AG04450 (cell line): Measurements from ENCODE around the gene MISFA. TPM values are rescaled to one million over a fixed set of nuclear protein-coding genes. Genes with fewer than 3 reads are reported as not detected.

Experiments used
- CTCF ChIA-PET: fragments of 300-600, 350-600 bp; formaldehyde crosslinking; extraction: SDS; loops from one replicate; lab custom pipeline; 2022; ENCODE audit warnings: antibody characterized with exemption, inconsistent platforms; lab: Charles Lee
- POLR2A ChIA-PET: fragments of 350-600 bp; formaldehyde crosslinking; extraction: SDS; loops from one replicate; lab custom pipeline; 2021; ENCODE audit warnings: antibody characterized with exemption, inconsistent platforms; lab: Yijun Ruan, JAX
- DNase-seq: peaks from one replicate; pipeline ENCODE4 v3.0.0-alpha.2; 2011; ENCODE audit warnings: low read depth, low spot score
- H3K27ac ChIP-seq: one replicate; pipeline ENCODE4 v1.5.1; 2012; ENCODE audit warnings: low read depth, low read length, control low read depth
- H3K27me3 ChIP-seq: one replicate; pipeline ENCODE4 v1.6.0; 2012; ENCODE audit warnings: low read length; ENCODE audit not compliant: control insufficient read depth, insufficient read depth
- H3K4me3 ChIP-seq: 2 replicates; pipeline ENCODE4 v1.5.1; 2011; ENCODE audit warnings: mild to moderate bottlenecking, low read depth, low read length, control low read depth
- H3K9me3 ChIP-seq: 2 replicates; pipeline ENCODE4 v1.5.1; 2012; ENCODE audit warnings: low read length; ENCODE audit not compliant: control insufficient read depth, insufficient read depth
- polyA minus RNA-seq: library from RNA; depleted of rRNA, polyadenylated mRNA; stranded (reverse); fragments of >200 nt; gene quantifications from 2 replicates; pipeline ENCODE4 v1.2.3, GENCODE V29; 2011; rRNA and poly(A)+ RNA removed
- polyA plus RNA-seq: library from polyadenylated mRNA; depleted of rRNA; stranded (reverse); fragments of >200 nt; gene quantifications from 2 replicates; pipeline ENCODE4 v1.2.3, GENCODE V29; 2011; rRNA removed
- TF ChIP-seq, protein P1 (sequence below): IDR thresholded peaks from 2 replicates; pipeline ENCODE4 v1.5.1; 2011; ENCODE audit warnings: low read depth, low read length, control low read depth, inconsistent platforms

MISFA gene
- polyA plus RNA-seq (0.50 and 1.3 TPM in 2 replicates), polyA minus RNA-seq (0.87 and 1.9 TPM in 2 replicates)

DNA sequence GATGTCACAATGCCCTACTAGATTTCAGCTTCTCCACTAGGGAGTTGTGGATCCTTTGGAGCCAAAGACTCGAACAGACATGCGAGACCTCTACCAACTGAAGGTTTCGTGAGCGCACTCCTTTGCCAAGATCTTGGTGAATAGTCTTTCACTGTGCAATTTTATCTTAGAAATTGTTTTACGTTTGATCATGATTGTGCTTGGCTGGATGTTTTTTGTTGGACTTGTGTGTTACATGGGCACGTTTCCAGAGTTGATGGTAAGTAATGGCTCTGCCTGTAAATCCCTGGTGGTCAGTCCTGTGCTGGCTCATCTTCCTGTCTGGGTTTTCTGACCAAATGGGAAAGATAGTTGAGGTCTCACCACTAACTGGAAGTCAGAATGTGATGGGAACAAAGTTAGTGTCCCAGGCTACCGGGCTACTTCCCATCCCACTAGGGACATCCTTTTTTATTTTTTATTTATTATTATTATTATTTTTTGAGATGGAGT lies at the start of gene MISFA:
TSS of gene MISFA (plus strand) at position 51 of the 492 bp plus-strand sequence. CDS start at position 191, 140 bp downstream.
- H3K9me3 ChIP-seq, result no peaks in the 10 kb centered on the region
- H3K27me3 ChIP-seq, result no peaks in the 10 kb centered on the region
- TF ChIP-seq, protein P1, sequence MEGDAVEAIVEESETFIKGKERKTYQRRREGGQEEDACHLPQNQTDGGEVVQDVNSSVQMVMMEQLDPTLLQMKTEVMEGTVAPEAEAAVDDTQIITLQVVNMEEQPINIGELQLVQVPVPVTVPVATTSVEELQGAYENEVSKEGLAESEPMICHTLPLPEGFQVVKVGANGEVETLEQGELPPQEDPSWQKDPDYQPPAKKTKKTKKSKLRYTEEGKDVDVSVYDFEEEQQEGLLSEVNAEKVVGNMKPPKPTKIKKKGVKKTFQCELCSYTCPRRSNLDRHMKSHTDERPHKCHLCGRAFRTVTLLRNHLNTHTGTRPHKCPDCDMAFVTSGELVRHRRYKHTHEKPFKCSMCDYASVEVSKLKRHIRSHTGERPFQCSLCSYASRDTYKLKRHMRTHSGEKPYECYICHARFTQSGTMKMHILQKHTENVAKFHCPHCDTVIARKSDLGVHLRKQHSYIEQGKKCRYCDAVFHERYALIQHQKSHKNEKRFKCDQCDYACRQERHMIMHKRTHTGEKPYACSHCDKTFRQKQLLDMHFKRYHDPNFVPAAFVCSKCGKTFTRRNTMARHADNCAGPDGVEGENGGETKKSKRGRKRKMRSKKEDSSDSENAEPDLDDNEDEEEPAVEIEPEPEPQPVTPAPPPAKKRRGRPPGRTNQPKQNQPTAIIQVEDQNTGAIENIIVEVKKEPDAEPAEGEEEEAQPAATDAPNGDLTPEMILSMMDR, result no peak
- POLR2A ChIA-PET, result no interaction called here
- H3K27ac ChIP-seq, result no peak within 1 kb of the TSS
- no peak within 1 kb of the TSS for H3K4me3 ChIP-seq
- DNase-seq, result no peak
- CTCF ChIA-PET, result no interaction called here

DNA sequence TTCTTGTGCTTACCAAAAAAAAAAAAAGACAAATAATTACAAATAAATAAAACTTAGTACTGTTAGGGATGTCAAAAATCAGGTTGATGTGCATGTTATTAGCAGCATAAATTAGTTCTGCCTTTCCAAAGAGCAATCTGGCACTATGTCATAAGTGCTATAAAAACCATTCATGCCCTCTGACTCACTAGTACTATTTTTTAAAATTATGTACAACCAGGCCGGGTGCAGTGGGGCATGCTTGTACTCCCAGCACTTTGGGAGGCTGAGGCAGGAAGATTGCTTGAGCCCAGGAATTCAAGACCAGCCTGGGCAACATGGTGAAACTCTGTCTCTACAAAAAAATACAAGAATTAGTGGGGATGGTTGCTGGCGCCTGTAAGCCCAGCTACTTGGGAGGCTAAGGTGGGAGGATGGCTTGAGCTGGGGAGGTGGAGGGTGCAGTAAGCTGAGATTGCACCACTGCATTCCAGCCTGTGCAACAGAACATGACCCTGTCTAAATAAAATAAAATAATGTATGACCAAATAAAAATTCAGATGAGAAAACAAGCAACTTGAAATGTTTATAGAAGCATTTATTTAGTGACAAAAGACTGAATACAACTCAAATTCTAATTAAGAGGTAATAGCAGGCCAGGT lies 36.4 kb upstream of the MISFA start:
- Histone ChIP-seq H3K9me3 (no peaks in the 10 kb centered on the region), H3K4me3 (no peak overlapping the region), H3K27ac (no peak overlapping the region), H3K27me3 (no peaks in the 10 kb centered on the region)
- ChIA-PET POLR2A (no interaction called here), CTCF (no interaction called here)
- TF ChIP-seq, protein P1, result no peak
- DNase-seq, result no peak

DNA sequence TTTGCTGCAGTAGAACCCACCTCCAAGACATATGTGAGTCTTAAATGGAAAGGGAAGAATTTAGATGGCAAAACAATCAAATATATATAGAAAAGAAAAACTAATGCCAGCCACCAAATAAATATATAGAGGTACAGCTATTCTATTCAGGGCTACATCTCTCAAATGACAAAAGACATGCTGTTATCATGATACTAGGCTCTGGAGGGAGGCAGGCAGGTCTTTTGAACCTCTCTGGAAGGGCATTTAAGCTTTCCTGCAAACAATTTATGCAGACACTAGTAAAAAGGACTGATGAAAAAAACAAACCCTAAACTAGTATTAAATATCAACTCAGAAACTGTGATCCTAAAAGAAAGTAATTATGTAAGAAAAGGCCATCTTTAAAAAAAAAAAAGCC lies 35.4 kb upstream of the MISFA start:
- no peaks in the 10 kb centered on the region for H3K27me3 ChIP-seq
- H3K4me3 ChIP-seq, result no peak overlapping the region
- ChIA-PET POLR2A (no interaction called here), CTCF (interaction anchor here (0.6 to 1.2 kb wide), 3 partner anchors 163 to 333 kb away, joined by 3 to 4 read pairs (median 3); no protein-coding TSS in a partner anchor)
- H3K9me3 ChIP-seq, result no peaks in the 10 kb centered on the region
- no peak for DNase-seq
- TF ChIP-seq, protein P1, result no peak
- no peak overlapping the region for H3K27ac ChIP-seq

DNA sequence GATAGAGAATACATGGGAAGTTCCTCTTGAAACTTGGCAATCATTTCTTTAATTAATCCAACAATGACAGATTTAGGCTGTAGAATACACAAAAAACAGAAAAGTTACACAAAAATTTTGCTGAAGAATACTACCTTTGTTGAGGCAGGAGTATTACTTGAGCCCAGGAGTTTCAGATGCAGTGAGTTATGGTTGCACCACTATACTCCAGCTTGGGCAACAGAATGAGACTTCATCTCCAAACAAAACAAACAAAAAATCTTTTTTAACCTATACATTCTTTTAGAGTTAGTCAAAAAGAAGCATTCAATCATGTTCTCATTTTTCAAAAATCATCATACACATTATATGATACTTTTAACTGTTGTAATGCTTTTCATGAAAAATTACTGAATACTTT lies 33.2 kb upstream of the MISFA start:
- no peak overlapping the region for H3K27ac ChIP-seq
- H3K4me3 ChIP-seq, result no peak overlapping the region
- CTCF ChIA-PET, result interaction anchor here (1.3 kb wide), 1 partner anchor 26 kb away, joined by 4 read pairs; no protein-coding TSS in a partner anchor
- TF ChIP-seq, protein P1, result no peak
- H3K27me3 ChIP-seq, result no peaks in the 10 kb centered on the region
- H3K9me3 ChIP-seq, result no peaks in the 10 kb centered on the region
- POLR2A ChIA-PET, result interaction anchor here (0.6 kb wide), 1 partner anchor 69 kb away, joined by 5 read pairs; no protein-coding TSS in a partner anchor
- DNase-seq, result no peak

DNA sequence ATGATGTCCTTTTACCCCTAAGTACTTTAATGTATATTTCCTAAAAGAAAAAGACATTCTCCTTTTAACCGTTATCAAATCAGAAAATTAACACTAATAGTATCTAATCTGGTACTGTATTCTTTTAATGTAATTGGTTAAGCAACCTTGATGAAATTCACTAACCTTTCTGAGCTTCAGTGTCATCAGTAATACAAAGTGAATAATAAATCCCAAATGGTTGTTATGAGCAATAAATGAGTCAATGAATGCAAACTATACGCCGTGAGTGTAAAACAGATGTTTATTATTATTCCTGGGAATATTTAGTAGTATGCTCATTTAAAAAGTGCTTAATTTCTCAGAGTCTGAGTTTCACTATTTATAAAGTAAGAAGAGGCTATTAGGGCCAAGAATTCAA lies 32.5 kb upstream of the MISFA start:
- Histone ChIP-seq H3K27ac (no peak overlapping the region), H3K4me3 (no peak overlapping the region), H3K9me3 (no peaks in the 10 kb centered on the region), H3K27me3 (no peaks in the 10 kb centered on the region)
- POLR2A ChIA-PET, result no interaction called here
- CTCF ChIA-PET, result interaction anchor here (1.2 to 1.3 kb wide), 2 partner anchors 19 to 27 kb away, joined by 3 to 4 read pairs; no protein-coding TSS in a partner anchor
- TF ChIP-seq, protein P1, result no peak
- DNase-seq, result no peak
